Measurements from ENCODE around the gene SYT1.
"Not testable (repeated sequence)": the region's sequence is repeated elsewhere in the genome, so short reads cannot be mapped to it uniquely, and the experiment has no call there.

Gene SYT1
- total RNA-seq, result 0 to 0.42 (median 0) reads per million in 9 experiments

DNA sequence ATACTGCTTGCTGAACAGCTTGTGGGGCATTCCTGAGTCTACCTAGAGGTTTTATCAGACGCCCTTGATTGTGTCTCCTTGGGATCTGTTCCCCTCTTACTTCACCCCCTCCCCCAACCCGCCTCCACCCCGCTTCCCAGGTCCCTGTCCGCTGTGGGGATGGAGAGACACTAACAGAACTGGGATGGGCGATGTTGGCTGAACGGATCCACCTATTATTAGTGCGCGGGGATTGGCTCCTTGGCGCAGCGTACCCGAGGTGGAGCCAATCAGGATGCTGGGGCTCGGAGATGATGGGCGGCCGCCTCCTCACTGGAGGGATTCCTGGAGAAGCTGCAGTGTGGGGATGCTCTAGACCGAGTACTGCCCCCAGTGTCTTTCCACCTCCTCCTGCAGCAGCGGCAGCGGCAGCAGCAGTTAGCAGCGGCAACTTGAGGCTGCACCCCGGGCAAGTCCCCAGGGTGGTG is at the start of gene SYT1:
Gene SYT1, plus strand, starts transcription at position 372 of the 467 bp plus-strand sequence.
- Mint-ChIP-seq H3K4me1 (ENCODE audit: low read depth in 2 of 2) (no peaks in the 10 kb centered on the region), H3K9me3 (peaks cover 2 to 6% of the 10 kb centered on the region in 2 donors), H3K4me3 (peak within 1 kb of the TSS in 1 of 2 donors; percentile 10), H3K36me3 (ENCODE audit: insufficient read depth) (peaks cover 3% of the 10 kb centered on the region), H3K27me3 (no peaks in the 10 kb centered on the region), H3K27ac (no peak within 1 kb of the TSS)
- ATAC-seq (replicated peaks), result no peak
- no peak for DNase-seq

GRCh38 chr12:78818487-78818886 is 46.1 kb upstream of the SYT1 start:
- Mint-ChIP-seq H3K27me3 (no peaks in the 10 kb centered on the region), H3K9me3 (peaks cover 9 to 19% of the 10 kb centered on the region in 2 donors), H3K4me1 (ENCODE audit: low read depth in 2 of 2) (no peaks in the 10 kb centered on the region), H3K27ac (no peak overlapping the region), H3K4me3 (no peak overlapping the region), H3K36me3 (ENCODE audit: insufficient read depth) (no peaks in the 10 kb centered on the region)
- DNase-seq, result no peak
- no peak for ATAC-seq (replicated peaks)

GRCh38 chr12:78820946-78821345 is 43.6 kb upstream of the SYT1 start:
- H3K36me3 Mint-ChIP-seq (ENCODE audit: insufficient read depth), result no peaks in the 10 kb centered on the region
- DNase-seq (no peak), ATAC-seq (replicated peaks) (no peak)
- no peak overlapping the region for H3K27ac Mint-ChIP-seq
- H3K27me3 Mint-ChIP-seq, result no peaks in the 10 kb centered on the region
- H3K4me3 Mint-ChIP-seq, result no peak overlapping the region
- H3K9me3 Mint-ChIP-seq, result peaks cover 9 to 14% of the 10 kb centered on the region in 2 donors
- H3K4me1 Mint-ChIP-seq (ENCODE audit: low read depth in 2 of 2), result no peaks in the 10 kb centered on the region

DNA sequence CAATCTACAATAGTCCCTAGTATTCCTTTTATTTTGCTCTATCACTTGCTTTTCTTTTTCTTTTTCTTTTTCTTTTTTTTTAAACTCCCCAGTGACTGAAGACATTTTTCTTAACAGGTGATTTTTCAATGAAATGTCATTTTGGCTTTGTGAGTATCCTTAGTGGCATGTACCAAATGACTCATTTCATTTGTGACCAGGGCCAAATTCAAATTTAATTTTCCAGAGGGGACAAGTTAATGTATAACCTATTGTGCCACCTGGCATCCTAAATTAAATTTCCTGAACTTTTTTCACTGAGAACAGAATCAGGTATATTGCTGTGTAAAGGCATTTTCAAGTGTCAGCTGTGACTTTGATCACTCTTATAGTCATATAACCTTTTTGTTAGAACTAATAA is 39.7 kb upstream of the SYT1 start:
- ATAC-seq (replicated peaks), result no peak
- H3K27ac Mint-ChIP-seq, result no peak overlapping the region
- no peak for DNase-seq
- H3K4me1 Mint-ChIP-seq (ENCODE audit: low read depth in 2 of 2), result no peaks in the 10 kb centered on the region
- H3K27me3 Mint-ChIP-seq, result no peaks in the 10 kb centered on the region
- no peaks in the 10 kb centered on the region for H3K36me3 Mint-ChIP-seq (ENCODE audit: insufficient read depth)
- no peak overlapping the region for H3K4me3 Mint-ChIP-seq
- H3K9me3 Mint-ChIP-seq, result peaks cover 9% of the 10 kb centered on the region in 2 donors

DNA sequence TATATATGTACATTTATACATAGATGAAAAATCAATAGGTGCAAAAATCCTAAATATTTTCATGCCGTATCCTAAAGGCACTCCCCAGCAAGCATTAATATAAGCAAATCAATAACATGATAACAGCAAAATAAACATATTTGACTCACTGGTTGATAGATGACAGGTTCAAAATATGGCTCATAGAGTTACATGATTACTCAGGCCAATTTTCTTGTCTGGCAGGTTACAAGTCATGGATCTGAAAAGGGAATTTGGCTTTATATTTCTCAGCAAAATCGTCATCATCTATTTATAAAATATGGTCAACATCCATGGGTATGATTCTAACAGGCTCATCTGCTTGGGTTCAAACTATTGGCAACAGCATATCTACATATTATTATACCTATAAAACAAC is 34.9 kb upstream of the SYT1 start:
- DNase-seq, result no peak
- Mint-ChIP-seq H3K4me3 (no peak overlapping the region), H3K4me1 (ENCODE audit: low read depth in 2 of 2) (no peaks in the 10 kb centered on the region), H3K36me3 (ENCODE audit: insufficient read depth) (no peaks in the 10 kb centered on the region), H3K9me3 (peaks cover 6 to 12% of the 10 kb centered on the region in 2 donors), H3K27me3 (no peaks in the 10 kb centered on the region), H3K27ac (no peak overlapping the region)
- ATAC-seq (replicated peaks), result no peak

DNA sequence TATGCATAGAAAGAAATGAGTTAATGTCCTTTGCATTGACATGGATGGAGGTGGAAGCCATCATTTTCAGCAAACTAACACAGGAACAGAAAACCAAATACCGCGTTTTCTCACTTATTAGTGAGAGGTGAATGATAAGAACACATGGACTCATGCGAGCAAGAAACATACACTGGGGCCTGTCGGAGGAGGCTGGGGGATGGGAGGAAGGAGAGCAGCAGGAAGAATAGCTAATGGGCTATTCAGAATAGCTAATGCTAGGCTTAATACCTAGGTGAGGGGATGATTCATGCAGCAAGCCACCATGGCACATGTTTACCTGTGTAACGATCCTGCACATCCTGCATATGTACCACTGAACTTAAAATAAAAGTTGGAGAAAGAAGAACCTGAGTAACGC is 29.1 kb upstream of the SYT1 start:
- no peak for ATAC-seq (replicated peaks)
- no peaks in the 10 kb centered on the region for H3K27me3 Mint-ChIP-seq
- no peaks in the 10 kb centered on the region for H3K36me3 Mint-ChIP-seq (ENCODE audit: insufficient read depth)
- H3K4me1 Mint-ChIP-seq (ENCODE audit: low read depth in 2 of 2), result no peaks in the 10 kb centered on the region
- peaks cover 7 to 16% of the 10 kb centered on the region in 2 donors for H3K9me3 Mint-ChIP-seq
- H3K27ac Mint-ChIP-seq, result no peak overlapping the region
- DNase-seq, result no peak
- H3K4me3 Mint-ChIP-seq, result no peak overlapping the region

GRCh38 chr12:78840518-78841019 is 24.0 kb upstream of the SYT1 start:
- not testable (repeated sequence) for H3K27me3 Mint-ChIP-seq; H3K4me3 Mint-ChIP-seq; ATAC-seq (replicated peaks); DNase-seq; H3K27ac Mint-ChIP-seq; H3K4me1 Mint-ChIP-seq (ENCODE audit: low read depth in 2 of 2); H3K36me3 Mint-ChIP-seq (ENCODE audit: insufficient read depth); H3K9me3 Mint-ChIP-seq

- Mint-ChIP-seq H3K9me3 (peaks cover 8 to 25% of the 10 kb centered on the region in 2 donors), H3K4me3 (no peak overlapping the region), H3K36me3 (ENCODE audit: insufficient read depth) (no peaks in the 10 kb centered on the region), H3K4me1 (ENCODE audit: low read depth in 2 of 2) (no peaks in the 10 kb centered on the region), H3K27ac (no peak overlapping the region), H3K27me3 (no peaks in the 10 kb centered on the region)
- ATAC-seq (replicated peaks), result no peak
- DNase-seq, result no peak
These were observed 11.3 kb upstream of the SYT1 start for GRCh38 chr12:78853231-78853630.

GRCh38 chr12:78863482-78864402 is 832 bp upstream of the SYT1 start:
- DNase-seq (no peak), ATAC-seq (replicated peaks) (no peak)
- Mint-ChIP-seq H3K9me3 (peaks cover 2 to 10% of the 10 kb centered on the region in 2 donors), H3K4me3 (peak overlapping the region in 1 of 2 donors; percentile 10), H3K36me3 (ENCODE audit: insufficient read depth) (peaks cover 3% of the 10 kb centered on the region), H3K27ac (no peak overlapping the region), H3K27me3 (no peaks in the 10 kb centered on the region), H3K4me1 (ENCODE audit: low read depth in 2 of 2) (no peaks in the 10 kb centered on the region)

DNA sequence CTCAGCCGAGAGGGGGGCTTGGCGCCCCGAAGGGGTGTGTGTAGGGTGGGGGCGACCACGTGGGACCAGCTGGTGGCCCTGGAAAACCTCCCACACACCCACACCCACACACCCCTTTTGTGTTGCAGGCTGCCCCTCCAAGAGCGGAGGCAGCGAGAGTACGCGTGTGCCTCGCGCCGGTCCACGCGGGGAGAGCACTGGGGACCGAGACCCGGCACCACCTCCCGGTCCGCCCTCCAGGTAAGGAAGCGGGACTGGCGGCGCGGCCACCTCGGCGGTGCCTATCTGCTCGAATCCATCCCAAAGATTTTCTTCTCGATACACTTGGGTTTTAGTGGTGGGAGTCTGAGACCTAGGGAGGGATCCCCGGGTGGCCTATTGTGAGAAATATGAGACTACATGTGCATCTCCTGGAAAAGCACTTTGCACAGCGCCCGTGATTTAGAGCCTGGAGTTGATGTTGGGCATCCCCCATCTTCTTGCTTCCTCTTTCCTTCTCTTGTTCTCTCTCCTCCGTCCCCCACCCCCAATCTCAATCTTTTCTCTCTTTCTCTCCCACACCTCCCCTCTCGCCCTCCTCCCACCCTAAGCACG is 393 bp downstream of the SYT1 start:
- no peak for DNase-seq
- peaks cover 3% of the 10 kb centered on the region for H3K36me3 Mint-ChIP-seq (ENCODE audit: insufficient read depth)
- no peaks in the 10 kb centered on the region for H3K4me1 Mint-ChIP-seq (ENCODE audit: low read depth in 2 of 2)
- no peak overlapping the region for H3K4me3 Mint-ChIP-seq
- peaks cover 1 to 2% of the 10 kb centered on the region in 2 donors for H3K9me3 Mint-ChIP-seq
- H3K27me3 Mint-ChIP-seq, result no peaks in the 10 kb centered on the region
- ATAC-seq (replicated peaks), result no peak
- no peak overlapping the region for H3K27ac Mint-ChIP-seq

DNA sequence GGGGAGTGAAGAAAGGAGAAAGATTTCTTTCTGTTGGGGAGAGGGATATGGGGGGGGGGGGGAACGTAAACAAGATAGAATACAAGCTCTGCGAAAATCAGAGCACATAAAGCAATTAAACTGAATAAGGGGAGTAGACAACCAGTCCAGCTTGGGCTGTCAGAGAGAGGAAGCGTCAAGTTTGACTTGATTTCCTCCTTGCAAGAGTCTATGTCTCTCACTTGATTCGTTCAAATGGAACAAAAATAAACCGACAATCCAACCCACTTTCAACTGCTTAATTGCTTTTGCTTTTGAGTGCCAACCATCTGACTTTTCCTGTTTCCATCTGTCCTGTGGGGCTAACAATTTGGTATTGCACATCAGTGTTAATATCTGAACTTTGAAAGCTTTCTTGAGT is 942 bp downstream of the SYT1 start:
- Mint-ChIP-seq H3K4me3 (no peak overlapping the region), H3K36me3 (ENCODE audit: insufficient read depth) (peaks cover 3% of the 10 kb centered on the region)
- no peak for DNase-seq

DNA sequence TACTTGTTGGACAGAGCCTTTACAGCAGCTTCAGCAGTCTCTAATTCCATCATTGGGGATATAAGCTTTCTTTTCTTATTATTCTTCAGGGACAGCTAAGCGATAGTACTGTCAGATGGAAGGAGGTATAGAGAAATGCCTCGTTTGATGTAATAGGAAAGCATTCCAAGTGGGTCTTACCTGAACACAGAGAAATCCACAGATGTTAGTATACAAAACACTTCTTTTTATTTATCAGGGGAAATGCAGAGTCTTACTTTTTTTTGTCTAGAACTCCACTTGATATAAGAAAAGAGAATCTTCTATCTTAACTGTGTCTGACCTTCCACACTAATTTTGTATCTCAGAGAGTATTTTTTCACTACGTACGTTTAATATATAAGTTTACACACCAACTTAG is 1.9 kb downstream of the SYT1 start:
- no peak for DNase-seq
- no peaks in the 10 kb centered on the region for H3K4me1 Mint-ChIP-seq (ENCODE audit: low read depth in 2 of 2)
- peaks cover 0 to 2% of the 10 kb centered on the region in 2 donors for H3K9me3 Mint-ChIP-seq
- no peak for ATAC-seq (replicated peaks)
- H3K4me3 Mint-ChIP-seq, result no peak overlapping the region
- peaks cover 3% of the 10 kb centered on the region for H3K36me3 Mint-ChIP-seq (ENCODE audit: insufficient read depth)
- H3K27me3 Mint-ChIP-seq, result no peaks in the 10 kb centered on the region
- H3K27ac Mint-ChIP-seq, result no peak overlapping the region

More for the DNA sequence above, 942 bp downstream of the SYT1 start:
- Mint-ChIP-seq H3K9me3 (peaks cover 0 to 2% of the 10 kb centered on the region in 2 donors), H3K27me3 (no peaks in the 10 kb centered on the region), H3K27ac (no peak overlapping the region), H3K4me1 (ENCODE audit: low read depth in 2 of 2) (no peaks in the 10 kb centered on the region)
- ATAC-seq (replicated peaks), result no peak

DNA sequence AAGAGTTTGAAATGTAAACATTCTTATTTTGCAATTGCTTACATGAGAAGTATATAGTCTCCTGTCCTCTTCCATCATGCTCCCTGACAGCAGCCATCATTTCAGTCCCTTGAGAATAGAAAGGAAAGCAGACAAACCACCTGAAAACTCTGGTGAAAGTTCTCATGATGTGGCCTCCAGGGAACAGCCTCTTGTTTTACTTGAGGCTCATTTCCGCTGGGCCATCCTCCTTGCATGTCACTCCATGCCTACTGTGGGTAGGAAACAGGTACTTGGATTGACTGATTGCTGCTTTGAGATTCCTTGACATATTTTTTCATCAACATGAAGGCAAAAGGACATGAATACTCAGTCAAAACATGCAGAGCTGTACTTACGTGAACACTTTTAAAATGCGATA is 6.0 kb downstream of the SYT1 start:
- Mint-ChIP-seq H3K36me3 (ENCODE audit: insufficient read depth) (no peaks in the 10 kb centered on the region), H3K27me3 (no peaks in the 10 kb centered on the region), H3K27ac (no peak overlapping the region), H3K4me3 (no peak overlapping the region), H3K4me1 (ENCODE audit: low read depth in 2 of 2) (no peaks in the 10 kb centered on the region), H3K9me3 (no peaks in the 10 kb centered on the region)
- no peak for DNase-seq
- no peak for ATAC-seq (replicated peaks)

DNA sequence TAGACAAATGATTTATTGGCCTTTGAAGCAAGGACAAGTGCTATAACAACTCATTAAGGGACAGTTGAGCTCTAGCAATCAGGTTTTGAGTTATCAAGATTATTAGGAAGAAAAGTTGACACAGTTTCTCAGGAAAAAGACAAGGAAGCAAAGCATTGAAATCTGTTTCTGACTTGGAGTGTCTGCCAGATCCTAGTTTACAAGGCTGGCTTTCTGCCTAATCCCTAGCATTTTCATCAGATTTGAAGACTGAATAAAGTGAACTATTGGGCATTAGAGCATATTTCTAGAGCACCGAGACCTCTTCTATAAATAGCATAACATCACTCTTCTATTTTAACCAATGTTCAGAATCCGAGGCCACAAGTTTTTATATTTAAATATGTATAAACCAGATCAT is 7.0 kb downstream of the SYT1 start:
- Mint-ChIP-seq H3K4me3 (no peak overlapping the region), H3K27ac (no peak overlapping the region), H3K9me3 (no peaks in the 10 kb centered on the region), H3K27me3 (no peaks in the 10 kb centered on the region), H3K36me3 (ENCODE audit: insufficient read depth) (no peaks in the 10 kb centered on the region), H3K4me1 (ENCODE audit: low read depth in 2 of 2) (no peaks in the 10 kb centered on the region)
- DNase-seq (no peak), ATAC-seq (replicated peaks) (no peak)

Measured in effector memory CD8-positive, alpha-beta T cell (primary cell).